CD4-positive, alpha-beta T cell treated with Interleukin-2 at 100 ng/mL for 4 hours (primary cell): ENCODE data around the gene TPRG1L.

Source experiments
- DNase-seq: peaks from one replicate; pipeline ENCODE4 v3.0.0-alpha.2; 2020; ENCODE audit warnings: low spot score

The TPRG1L gene

GRCh38 chr1:3645666-3646355 is 21.0 kb downstream of the TPRG1L start:
- DNase-seq: no peak

DNA sequence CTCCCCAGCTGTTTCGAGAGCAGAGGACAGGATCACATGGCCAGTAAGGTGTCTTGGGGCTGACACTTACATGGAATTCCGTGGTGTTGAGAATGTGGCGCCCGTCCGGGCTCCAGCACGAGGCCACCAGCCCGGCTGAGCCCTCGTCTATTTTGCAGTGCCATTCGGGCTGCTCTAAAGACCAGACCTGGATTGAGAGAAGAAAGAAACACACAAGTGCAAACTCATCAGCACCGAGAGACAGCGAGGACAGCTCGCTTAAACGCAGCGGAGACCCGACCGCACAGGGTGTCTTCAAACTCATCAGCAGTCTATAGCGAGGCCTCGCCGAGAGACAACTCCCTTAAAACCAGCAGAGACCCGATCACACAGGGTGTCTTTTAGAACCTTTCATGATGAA is 21.8 kb downstream of the TPRG1L start:
- DNase-seq: no peak

GRCh38 chr1:3649342-3650247 is 24.8 kb downstream of the TPRG1L start, which contains the start of gene WRAP73:
WRAP73 (minus strand) TSS chr1:3650103; CDS start chr1:3649999, 104 bp downstream.
- peak; percentile 91 for DNase-seq

- no peak for DNase-seq
Measured at GRCh38 chr1:3650248-3651025, 25.6 kb downstream of the TPRG1L start.

GRCh38 chr1:3651026-3651929 is 26.5 kb downstream of the TPRG1L start:
- no peak for DNase-seq

DNA sequence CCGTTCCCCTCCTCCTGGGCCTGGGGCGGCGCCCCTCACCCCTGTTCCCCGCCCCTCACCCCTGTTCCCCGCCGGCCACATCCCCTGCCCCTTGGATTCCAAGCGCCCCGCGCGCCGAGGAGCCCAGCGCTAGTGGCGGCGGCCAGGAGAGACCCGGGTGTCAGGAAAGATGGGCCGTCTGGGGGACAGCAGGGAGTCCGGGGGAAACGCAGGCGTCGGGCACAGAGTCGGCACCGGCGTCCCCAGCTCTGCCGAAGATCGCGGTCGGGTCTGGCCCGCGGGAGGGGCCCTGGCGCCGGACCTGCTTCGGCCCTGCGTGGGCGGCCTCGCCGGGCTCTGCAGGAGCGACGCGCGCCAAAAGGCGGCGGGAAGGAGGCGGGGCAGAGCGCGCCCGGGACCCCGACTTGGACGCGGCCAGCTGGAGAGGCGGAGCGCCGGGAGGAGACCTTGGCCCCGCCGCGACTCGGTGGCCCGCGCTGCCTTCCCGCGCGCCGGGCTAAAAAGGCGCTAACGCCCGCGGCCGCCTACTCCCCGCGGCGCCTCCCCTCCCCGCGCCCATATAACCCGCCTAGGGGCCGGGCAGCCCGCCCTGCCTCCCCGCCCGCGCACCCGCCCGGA is 27.2 kb downstream of the TPRG1L start, which contains the start of gene TP73:
TP73 (plus strand) TSS at position 587 of the 618 bp plus-strand sequence. CDS start 29,850 bp downstream, outside the sequence.
- no peak for DNase-seq

- DNase-seq: no peak
Measured at GRCh38 chr1:3652548-3653285, 27.9 kb downstream of the TPRG1L start.

- no peak for DNase-seq
Measured at GRCh38 chr1:3653286-3653618, 28.4 kb downstream of the TPRG1L start.

GRCh38 chr1:3654549-3655281 is 29.9 kb downstream of the TPRG1L start:
- no peak for DNase-seq

GRCh38 chr1:3656450-3657095 is 31.8 kb downstream of the TPRG1L start:
- DNase-seq: no peak

DNA sequence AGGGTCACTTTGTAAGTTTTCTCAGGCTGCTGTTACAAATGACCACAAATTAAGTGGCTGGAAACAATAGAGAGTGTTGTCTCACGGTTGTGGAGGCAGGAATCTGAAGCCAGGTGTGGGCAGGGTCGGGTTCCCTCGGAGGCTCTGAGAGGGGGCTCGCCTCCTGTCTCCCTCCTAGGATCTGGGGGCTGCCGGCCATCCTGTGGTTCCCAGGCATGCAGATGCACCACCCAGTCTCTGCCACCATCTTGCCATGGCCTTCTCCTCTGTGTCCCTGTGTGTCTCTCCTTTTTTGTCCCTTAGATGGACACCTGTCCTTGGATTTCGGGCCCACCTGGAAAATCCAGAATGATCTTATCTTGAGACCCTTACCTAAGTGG is 32.3 kb downstream of the TPRG1L start:
- DNase-seq: no peak

DNA sequence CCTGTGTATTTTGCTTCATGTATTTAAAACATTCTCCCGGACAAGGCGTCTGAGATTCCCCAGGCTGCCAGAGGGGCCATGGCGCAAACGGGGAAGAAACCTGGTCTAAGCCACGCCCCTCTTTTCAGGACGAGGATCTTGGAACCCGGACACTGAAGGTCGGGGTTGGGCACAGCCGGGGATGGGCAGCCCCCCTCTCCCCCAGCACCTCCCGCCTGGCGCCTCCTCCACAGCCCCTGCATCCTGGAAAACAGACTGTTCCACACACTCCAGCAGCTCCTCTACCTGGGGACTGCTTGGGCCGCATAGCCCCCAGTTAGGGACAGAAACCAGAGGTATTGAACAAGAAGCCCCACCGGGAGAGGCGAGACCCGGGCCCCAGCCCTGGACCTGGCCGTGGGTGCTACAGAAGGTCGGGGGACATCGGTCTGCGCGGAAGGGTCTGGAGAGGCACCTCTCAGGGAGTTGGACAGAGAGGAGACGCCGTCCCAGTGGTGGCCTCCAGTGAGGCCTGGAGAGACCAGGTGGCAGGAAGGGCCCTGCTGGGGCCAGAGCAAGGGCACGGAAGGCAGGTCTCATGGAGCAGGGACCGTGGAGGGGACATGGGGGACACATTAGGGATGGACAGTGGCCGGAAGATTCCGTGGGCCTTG is 32.9 kb downstream of the TPRG1L start:
- no peak for DNase-seq

DNA sequence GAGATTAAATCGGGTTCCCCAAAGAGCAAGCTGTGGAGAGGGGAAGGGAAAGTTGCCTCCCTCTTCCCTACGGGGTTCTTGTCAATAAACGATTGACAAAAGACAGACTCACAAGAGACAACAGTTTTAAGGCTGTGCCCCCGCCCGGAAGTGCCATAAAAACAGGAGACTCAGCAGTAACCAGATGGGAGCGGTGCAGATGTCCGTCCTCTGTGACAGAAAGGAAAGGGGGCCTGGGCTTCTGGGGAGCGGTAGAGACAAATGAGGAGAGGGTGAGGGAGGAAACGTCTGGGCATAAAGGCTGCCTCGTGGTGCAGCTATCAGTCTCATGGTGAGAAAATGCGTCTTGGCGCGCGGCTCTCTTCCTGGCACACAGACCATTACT is 33.4 kb downstream of the TPRG1L start:
- no peak for DNase-seq

DNA sequence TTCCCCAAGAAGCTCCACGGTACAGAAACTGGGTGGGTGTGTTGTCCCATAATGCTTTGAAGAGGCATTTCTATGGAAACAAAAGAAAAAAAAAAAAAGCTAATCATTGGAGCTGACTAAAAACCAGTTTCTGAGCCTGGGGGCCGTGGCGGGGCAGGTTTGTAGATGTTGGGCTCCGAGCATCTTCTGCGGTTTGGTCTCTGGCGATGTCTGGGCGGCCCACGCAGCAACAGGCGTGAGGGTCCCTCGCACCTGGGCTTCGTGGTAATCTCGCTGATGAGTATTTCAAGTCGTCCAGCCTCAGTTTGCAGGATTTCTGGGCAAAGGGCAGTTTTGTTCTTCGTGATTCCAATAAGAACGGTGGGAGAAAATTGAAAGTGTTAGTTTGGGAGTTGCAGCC is 34.3 kb downstream of the TPRG1L start:
- no peak for DNase-seq

DNA sequence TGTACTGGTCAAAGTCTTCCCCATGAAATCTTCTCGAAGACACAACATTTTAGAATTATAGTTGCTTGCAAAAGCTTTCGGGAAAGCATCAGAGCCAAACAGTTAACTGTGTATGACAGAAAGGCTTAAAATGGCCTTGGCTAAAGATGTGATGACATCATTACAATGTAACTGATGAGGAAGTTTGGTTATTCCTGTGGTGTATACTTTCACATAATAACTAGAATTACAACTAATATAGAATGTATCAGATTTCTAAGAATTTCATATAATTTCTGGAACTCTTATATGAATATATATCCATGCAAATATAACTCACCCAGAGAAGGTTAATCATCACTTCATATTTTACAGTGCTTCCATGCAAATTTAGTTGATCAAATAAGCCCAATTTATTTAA is 35.9 kb downstream of the TPRG1L start:
- DNase-seq: no peak

- DNase-seq: no peak
Measured at GRCh38 chr1:3661631-3662030, 36.8 kb downstream of the TPRG1L start.

DNA sequence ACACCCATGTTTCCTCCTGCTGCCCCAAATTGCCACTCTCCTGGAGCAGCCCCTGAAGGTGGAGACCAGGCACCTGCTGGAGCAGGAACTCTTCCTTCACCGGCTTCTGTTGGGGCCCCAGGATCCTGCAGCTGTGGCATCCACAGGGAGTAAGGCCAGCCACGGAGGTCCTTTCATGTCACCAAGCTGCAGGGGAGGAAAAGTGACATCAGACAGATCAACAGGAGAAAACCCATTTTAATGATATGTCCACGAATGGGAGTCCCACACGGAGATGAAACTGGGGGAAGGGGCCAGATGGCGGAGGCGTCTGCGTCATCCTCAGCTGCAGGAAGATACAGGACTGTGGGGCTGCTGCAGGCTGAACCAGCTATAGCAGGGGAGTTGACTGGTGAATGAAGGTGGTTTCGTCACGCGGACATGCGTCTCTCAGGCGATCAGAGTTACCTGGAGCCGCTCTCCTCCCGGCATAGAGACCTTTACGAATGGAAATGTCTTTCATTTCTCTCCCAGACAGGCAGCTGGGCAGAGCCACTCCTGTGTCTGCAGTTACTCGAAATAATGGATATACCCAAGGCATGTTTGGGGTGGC is 37.4 kb downstream of the TPRG1L start:
- no peak for DNase-seq
